NB4 (cell line): Measurements from ENCODE around the gene POLE3.

ENCODE experiments used
- CTCF ChIP-seq: IDR thresholded peaks from one replicate; pipeline ENCODE4 v1.5.1; 2012; ENCODE audit warnings: low read depth, low read length
- POLR2A ChIP-seq: IDR thresholded peaks from 2 replicates; pipeline ENCODE4 v1.6.1; 2011; ENCODE audit warnings: mild to moderate bottlenecking; ENCODE audit not compliant: insufficient read length; ENCODE audit errors: extremely low read depth

DNA sequence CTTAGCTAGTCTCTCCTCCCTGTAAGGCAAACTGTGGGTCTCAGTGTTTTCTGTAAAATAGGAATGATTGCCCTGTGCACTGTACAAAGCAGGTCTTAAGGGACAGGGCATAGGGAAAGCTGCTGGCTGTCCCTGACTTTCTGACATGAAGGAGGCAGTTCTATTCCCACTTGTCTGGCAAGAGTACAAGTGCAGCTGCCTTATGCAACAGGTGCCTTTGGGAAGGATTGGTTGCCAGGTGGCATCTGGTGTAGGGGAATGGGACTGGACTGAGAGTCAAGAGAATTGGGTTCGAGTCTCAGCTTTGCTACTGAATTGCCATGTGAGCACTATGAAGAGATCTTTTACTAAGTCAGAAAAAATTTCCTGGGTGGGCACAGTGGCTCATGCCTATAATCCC is 51.1 kb downstream of the POLE3 start:
- TF ChIP-seq CTCF, result no peak
- no peak for TF ChIP-seq POLR2A
